Measurements from ENCODE around the gene CER1.

DNA sequence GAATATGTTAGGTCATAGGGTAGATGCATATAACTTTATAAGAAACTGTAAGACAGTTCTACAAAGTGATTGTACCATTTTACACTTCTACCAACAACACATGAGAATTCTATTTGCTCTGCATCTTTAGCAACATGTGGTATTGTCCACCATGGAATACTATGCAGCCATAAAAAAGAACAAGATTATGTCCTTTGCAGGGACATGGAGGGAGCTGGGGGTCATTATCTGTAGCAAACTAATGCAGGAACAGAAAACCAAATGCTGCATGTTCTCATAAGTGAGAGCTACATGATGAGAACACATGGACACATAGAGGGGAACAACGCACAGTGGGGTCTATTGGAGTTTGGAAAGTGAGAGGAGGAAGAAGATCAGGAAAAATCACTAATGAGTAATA is 22.2 kb upstream of the CER1 start:
- TF ChIP-seq L3MBTL2 (conservative IDR thresholded peaks at IDR 0.05) (no peak), NFRKB (IDR thresholded peaks at IDR 0.05) (no peak), TARDBP (IDR thresholded peaks at IDR 0.05) (no peak), FOXK2 (IDR thresholded peaks at IDR 0.05) (no peak), FOXM1 (IDR thresholded peaks at IDR 0.05; ENCODE audit: borderline replicate concordance) (no peak)

All from HEK293T (cell line).